CD4-positive, alpha-beta T cell (primary cell): Measurements from ENCODE around the gene NUP50. TPM values are rescaled to one million over a fixed set of nuclear protein-coding genes. Genes with fewer than 3 reads are reported as not detected.

Source experiments
- ATAC-seq: fragments of 200-7000 bp; cut with Tn5 transposase; one replicate; pipeline ENCODE4 v1.10.0; 2022; ENCODE audit warnings: mild to moderate bottlenecking; ENCODE audit not compliant: poor library complexity
- CTCF ChIA-PET: fragments of 350-600 bp; sonication (Branson Sonifier 250); formaldehyde crosslinking; loops from one replicate; lab custom pipeline; 2021; ENCODE audit warnings: antibody characterized with exemption, inconsistent platforms; lab: Charles Lee
- POLR2A ChIA-PET: fragments of 350-600 bp; sonication (Branson Sonifier 250); formaldehyde crosslinking; loops from one replicate; lab custom pipeline; 2021; ENCODE audit warnings: antibody characterized with exemption, inconsistent platforms; lab: Charles Lee
- DNase-seq, 14 experiments: peaks; one replicate each; pipeline ENCODE4 v3.0.0-alpha.2; 2013 to 2020; ENCODE audit warnings: mixed read lengths in 2 of 14
- H3K27ac ChIP-seq, 2 donors: one replicate each; pipeline versions ENCODE4 v1.5.1 to v1.7.0; 2013; ENCODE audit warnings: low read length in 2 of 2, low read depth in 1 of 2, mild to moderate bottlenecking in 1 of 2
- H3K27me3 ChIP-seq, 2 experiments: 1 replicate in 1 of 2; 2 replicates in 1 of 2; pipeline versions ENCODE4 v1.6.1 to v1.7.0; 2013; ENCODE audit warnings: low read length in 2 of 2, control low read depth in 1 of 2, mild to moderate bottlenecking in 1 of 2, moderate library complexity in 1 of 2; ENCODE audit not compliant: insufficient read depth in 2 of 2, control insufficient read depth in 1 of 2
- H3K36me3 ChIP-seq: one replicate; pipeline ENCODE4 v1.6.1; 2013; ENCODE audit warnings: low read length, control low read depth; ENCODE audit not compliant: insufficient read depth
- H3K4me1 ChIP-seq: one replicate; pipeline ENCODE4 v1.6.1; 2013; ENCODE audit warnings: low read length, control low read depth; ENCODE audit not compliant: insufficient read depth
- H3K4me3 ChIP-seq: one replicate; pipeline ENCODE4 v1.5.1; 2013; ENCODE audit warnings: mild to moderate bottlenecking, low read length, moderate library complexity
- H3K9me3 ChIP-seq, 2 experiments: 1 replicate in 1 of 2; 2 replicates in 1 of 2; pipeline versions ENCODE4 v1.6.1 to v1.7.0; 2013; ENCODE audit warnings: low read length in 2 of 2, mild to moderate bottlenecking in 2 of 2, control low read depth in 1 of 2, moderate library complexity in 1 of 2; ENCODE audit not compliant: control insufficient read depth in 1 of 2, insufficient read depth in 1 of 2
- H3K27ac Mint-ChIP-seq: one replicate; pipeline ENCODE4 v1.8.0; 2020; ENCODE audit warnings: mixed read lengths
- H3K27me3 Mint-ChIP-seq: one replicate; pipeline ENCODE4 v1.8.0; 2021; ENCODE audit warnings: mixed read lengths
- H3K36me3 Mint-ChIP-seq: one replicate; pipeline ENCODE4 v1.8.0; 2021; ENCODE audit warnings: low read depth, mixed read lengths
- H3K4me1 Mint-ChIP-seq: one replicate; pipeline ENCODE4 v1.8.0; 2021; ENCODE audit warnings: low read depth, mixed read lengths
- H3K4me3 Mint-ChIP-seq: one replicate; pipeline ENCODE4 v1.8.0; 2020; ENCODE audit warnings: mild to moderate bottlenecking, mixed read lengths
- H3K9me3 Mint-ChIP-seq: one replicate; pipeline ENCODE4 v1.8.0; 2020; ENCODE audit warnings: mixed read lengths
- CTCF ChIP-seq: fragments of 200-600 bp; IDR thresholded peaks from one replicate; pipeline ENCODE4 v1.8.0; 2022; ENCODE audit warnings: antibody characterized with exemption, mild to moderate bottlenecking
- intact Hi-C, 2 experiments: fragments of 100-400 bp; cut with DNase I in 1 of 2; cut with micrococcal nuclease in 1 of 2; formaldehyde crosslinking; loops; one replicate each; pipeline versions ENCODE4 v1.15.1 to v1.9.0; 2023 to 2025; cut with DNase I, micrococcal nuclease
- total RNA-seq, 174 experiments: library from RNA in 2 of 174; stranded (reverse) in 2 of 174; gene quantifications; one replicate each; pipeline ENCODE4 v1.2.3 and lab custom pipeline; 2021 to 2026

NUP50 gene
- total RNA-seq, 2 experiments from 2014 or later = 141 TPM

GRCh38 chr22:45185718-45186514, 22.2 kb downstream of the NUP50 start:
- DNase-seq (no peak), ATAC-seq (no peak)
- H3K9me3 Mint-ChIP-seq = no peaks in the 10 kb centered on the region
- POLR2A ChIA-PET = interaction anchor here (1.3 kb wide), 1 partner anchor 22 kb away, joined by 5 read pairs; the partner anchor contains the start of gene NUP50
- Histone ChIP-seq H3K9me3 (no peaks in the 10 kb centered on the region), H3K4me3 (no peak overlapping the region), H3K27ac (no peak overlapping the region), H3K27me3 (no peaks in the 10 kb centered on the region), H3K4me1 (peaks cover 3% of the 10 kb centered on the region), H3K36me3 (peaks cover 61% of the 10 kb centered on the region)
- no peak overlapping the region for H3K4me3 Mint-ChIP-seq
- CTCF ChIA-PET = no interaction called here
- intact Hi-C loops = no loop called here
- peaks cover 64% of the 10 kb centered on the region for H3K36me3 Mint-ChIP-seq
- H3K27me3 Mint-ChIP-seq = no peaks in the 10 kb centered on the region
- H3K4me1 Mint-ChIP-seq = peaks cover 18% of the 10 kb centered on the region
- no peak for TF ChIP-seq CTCF
- peak overlapping the region; percentile 71 for H3K27ac Mint-ChIP-seq

GRCh38 chr22:45187891-45188290, 24.2 kb downstream of the NUP50 start:
- no peaks in the 10 kb centered on the region for H3K9me3 ChIP-seq
- POLR2A ChIA-PET = no interaction called here
- peaks cover 44% of the 10 kb centered on the region for H3K36me3 ChIP-seq
- Mint-ChIP-seq H3K36me3 (peaks cover 49% of the 10 kb centered on the region), H3K4me1 (peaks cover 10% of the 10 kb centered on the region), H3K27me3 (no peaks in the 10 kb centered on the region), H3K9me3 (no peaks in the 10 kb centered on the region), H3K27ac (peak overlapping the region; percentile 6), H3K4me3 (no peak overlapping the region)
- H3K27ac ChIP-seq = no peak overlapping the region
- ATAC-seq (no peak), DNase-seq (no peak)
- TF ChIP-seq CTCF = no peak
- intact Hi-C loops = no loop called here
- H3K4me1 ChIP-seq = peaks cover 3% of the 10 kb centered on the region
- H3K27me3 ChIP-seq = no peaks in the 10 kb centered on the region
- CTCF ChIA-PET = no interaction called here
- no peak overlapping the region for H3K4me3 ChIP-seq

- Mint-ChIP-seq H3K4me3 (no peak overlapping the region), H3K4me1 (peaks cover 10% of the 10 kb centered on the region), H3K36me3 (peaks cover 40% of the 10 kb centered on the region), H3K27me3 (no peaks in the 10 kb centered on the region), H3K27ac (no peak overlapping the region), H3K9me3 (no peaks in the 10 kb centered on the region)
- Histone ChIP-seq H3K27ac (no peak overlapping the region), H3K36me3 (peaks cover 35% of the 10 kb centered on the region), H3K4me3 (no peak overlapping the region), H3K4me1 (peaks cover 3% of the 10 kb centered on the region), H3K9me3 (no peaks in the 10 kb centered on the region), H3K27me3 (no peaks in the 10 kb centered on the region)
- DNase-seq (peak in 1 of 14 experiments; percentile 25), ATAC-seq (no peak)
- CTCF ChIA-PET = no interaction called here
- intact Hi-C loops = no loop called here
- TF ChIP-seq CTCF = no peak
- POLR2A ChIA-PET = no interaction called here
These were observed 25.1 kb downstream of the NUP50 start for GRCh38 chr22:45188779-45189178.
